GM12865 (cell line): ENCODE measurements around the gene ZNF622.
A peak's percentile ranks its signal among the peaks of the same experiment; 100 is the strongest.
"Not testable (repeated sequence)": the region's sequence is repeated elsewhere in the genome, so short reads cannot be mapped to it uniquely, and the experiment has no call there.

Experiments used
- DNase-seq: peaks from one replicate; pipeline ENCODE4 v3.0.0; 2010; ENCODE audit warnings: low read depth
- H3K4me3 ChIP-seq: 2 replicates; pipeline ENCODE4 v1.5.1; 2011; ENCODE audit warnings: mild to moderate bottlenecking, low read depth, low read length, control low read depth
- CTCF ChIP-seq: IDR thresholded peaks from 2 replicates; pipeline ENCODE4 v1.5.1; 2011; ENCODE audit warnings: low read length, control low read depth, low read depth, inconsistent platforms; ENCODE audit not compliant: insufficient read depth; ENCODE audit errors: missing control alignments

ZNF622 gene

GRCh38 chr5:16480821-16481538, 15.4 kb upstream of the ZNF622 start:
- no peak overlapping the region for H3K4me3 ChIP-seq
- TF ChIP-seq CTCF, result no peak
- no peak for DNase-seq

GRCh38 chr5:16480144-16480543, 14.5 kb upstream of the ZNF622 start:
- DNase-seq, result no peak
- no peak overlapping the region for H3K4me3 ChIP-seq
- no peak for TF ChIP-seq CTCF

GRCh38 chr5:16477541-16477940, 11.9 kb upstream of the ZNF622 start:
- no peak overlapping the region for H3K4me3 ChIP-seq
- TF ChIP-seq CTCF, result no peak
- no peak for DNase-seq

GRCh38 chr5:16476417-16476816, 10.8 kb upstream of the ZNF622 start:
- not testable (repeated sequence) for DNase-seq, H3K4me3 ChIP-seq

- no peak for DNase-seq
Observed at GRCh38 chr5:16471387-16471786, 5.8 kb upstream of the ZNF622 start.

GRCh38 chr5:16467363-16468219, 2.0 kb upstream of the ZNF622 start:
- no peak for TF ChIP-seq CTCF
- peak overlapping the region; percentile 81 for H3K4me3 ChIP-seq
- DNase-seq, result peak; percentile 88

More at GRCh38 chr5:16471387-16471786, 5.8 kb upstream of the ZNF622 start:
- no peak overlapping the region for H3K4me3 ChIP-seq
- no peak for TF ChIP-seq CTCF

GRCh38 chr5:16464664-16465543, 696 bp downstream of the ZNF622 start:
- peak; percentile 4 for TF ChIP-seq CTCF
- H3K4me3 ChIP-seq, result peak overlapping the region; percentile 81
- DNase-seq, result peak; percentile 11
